ENCODE data around the gene SHANK2. TPM values are rescaled to one million over a fixed set of nuclear protein-coding genes. Genes with fewer than 3 reads are reported as not detected.

The SHANK2 gene
- total RNA-seq, 2 experiments from 2014 or later, result not detected

DNA sequence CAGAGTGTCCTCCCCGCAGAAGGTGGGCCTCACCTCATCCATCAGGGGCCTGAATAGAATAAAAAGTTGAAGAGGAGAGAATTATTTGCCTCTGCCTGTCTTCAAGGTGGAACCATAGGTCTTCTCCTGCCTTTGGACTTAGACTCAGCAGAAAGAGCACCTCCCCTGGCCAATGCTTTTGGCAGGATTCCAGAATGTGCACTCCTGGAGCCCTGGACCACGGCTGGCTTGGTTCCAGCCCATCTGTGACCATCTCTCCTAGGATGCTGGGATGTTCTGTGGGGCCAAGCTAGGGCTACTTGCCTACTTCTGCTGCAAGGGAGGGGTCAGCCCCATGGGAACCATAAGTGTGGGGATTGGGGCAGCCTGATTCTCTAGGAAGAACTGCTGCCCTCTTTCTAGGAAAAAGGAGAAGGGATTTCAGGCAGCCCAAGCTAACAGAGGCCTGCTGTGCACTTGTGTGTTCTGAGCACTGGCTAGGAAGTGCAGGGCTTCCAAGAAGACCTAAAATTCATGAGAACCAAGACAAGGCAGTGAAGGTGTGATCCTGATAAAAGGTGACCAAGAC is 32.2 kb upstream of the SHANK2 start:
- no peak overlapping the region for H3K4me3 Mint-ChIP-seq

DNA sequence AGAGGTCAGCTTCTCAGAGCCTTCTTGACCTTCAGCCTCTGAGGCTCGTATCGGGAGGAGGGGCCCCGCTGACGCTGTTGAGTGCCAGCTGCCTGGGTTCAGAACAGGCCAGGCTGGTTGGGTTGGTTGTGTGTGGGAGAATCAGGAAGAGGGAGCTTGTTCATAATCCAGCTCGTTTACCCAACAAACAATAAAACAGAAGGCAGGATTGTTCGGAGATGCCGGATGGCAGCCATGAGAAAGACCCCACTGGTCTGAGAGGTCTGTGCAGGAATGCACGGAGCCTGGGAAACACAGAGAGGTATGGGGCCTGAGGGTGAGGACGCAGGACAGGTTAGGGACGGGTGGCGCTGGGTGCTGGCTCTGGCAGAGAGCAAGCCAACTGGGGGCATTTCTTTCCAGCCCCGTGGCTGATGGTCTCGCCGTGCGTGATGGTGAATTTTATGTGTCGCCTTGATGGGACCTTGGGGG is 31.6 kb upstream of the SHANK2 start:
- no peaks in the 10 kb centered on the region for H3K27me3 Mint-ChIP-seq (ENCODE audit: low read depth)
- no peak overlapping the region for H3K27ac Mint-ChIP-seq
- ChIA-PET POLR2A (no interaction called here), CTCF (no interaction called here)
- no peak overlapping the region for H3K4me3 Mint-ChIP-seq
- ATAC-seq, result no peak
- no peaks in the 10 kb centered on the region for H3K9me3 Mint-ChIP-seq (ENCODE audit: insufficient read depth)
- H3K4me1 Mint-ChIP-seq (ENCODE audit: low read depth), result no peaks in the 10 kb centered on the region
- H3K36me3 Mint-ChIP-seq (ENCODE audit: low read depth), result no peaks in the 10 kb centered on the region
- DNase-seq, result no peak

More for the DNA sequence above, 32.2 kb upstream of the SHANK2 start:
- Mint-ChIP-seq H3K9me3 (ENCODE audit: insufficient read depth) (peaks cover 6% of the 10 kb centered on the region), H3K27ac (no peak overlapping the region), H3K27me3 (ENCODE audit: low read depth) (no peaks in the 10 kb centered on the region), H3K36me3 (ENCODE audit: low read depth) (no peaks in the 10 kb centered on the region), H3K4me1 (ENCODE audit: low read depth) (no peaks in the 10 kb centered on the region)
- CTCF ChIA-PET, result no interaction called here
- ATAC-seq (no peak), DNase-seq (no peak)
- POLR2A ChIA-PET, result no interaction called here

DNA sequence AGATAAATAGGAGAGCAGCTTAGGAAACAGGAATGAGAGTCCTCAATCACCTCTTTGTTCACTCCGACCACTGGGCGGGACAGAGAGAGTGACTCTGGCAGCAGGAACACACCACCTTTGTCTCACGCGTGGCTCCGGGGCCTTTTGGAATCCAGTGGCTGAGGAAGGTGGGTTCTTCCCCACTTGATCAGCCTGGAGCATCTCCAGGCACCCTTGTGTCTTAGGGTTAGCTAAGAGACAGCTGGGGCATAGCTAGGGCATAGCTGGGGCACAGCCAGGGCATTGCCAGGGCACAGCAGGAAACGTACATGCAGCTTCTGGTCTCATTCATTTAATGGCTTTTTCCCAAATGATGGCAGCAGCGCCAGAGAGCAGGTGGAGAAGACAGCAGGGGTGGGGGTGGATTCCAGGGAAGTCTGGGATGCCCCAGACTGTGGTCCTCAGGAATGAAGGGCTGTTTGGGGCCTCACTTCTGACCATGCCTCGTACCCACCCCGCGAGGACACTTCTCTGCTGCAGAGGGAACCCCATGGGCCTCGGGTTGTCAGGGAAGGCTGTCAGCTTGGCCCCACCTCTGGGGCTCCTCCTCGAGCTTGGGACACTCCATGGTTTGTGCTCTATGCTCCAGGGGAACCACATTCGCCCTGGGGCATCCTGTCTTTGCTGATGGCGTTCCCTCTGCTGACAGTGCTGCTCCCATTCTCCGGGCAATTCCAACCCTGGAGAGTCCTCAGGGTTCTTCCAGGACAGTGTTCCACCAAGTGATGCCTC is 30.4 kb upstream of the SHANK2 start:
- H3K4me1 Mint-ChIP-seq (ENCODE audit: low read depth), result no peaks in the 10 kb centered on the region
- H3K9me3 Mint-ChIP-seq (ENCODE audit: insufficient read depth), result no peaks in the 10 kb centered on the region
- ChIA-PET POLR2A (no interaction called here), CTCF (no interaction called here)
- H3K27me3 Mint-ChIP-seq (ENCODE audit: low read depth), result no peaks in the 10 kb centered on the region
- H3K27ac Mint-ChIP-seq, result no peak overlapping the region
- no peak for DNase-seq
- no peak overlapping the region for H3K4me3 Mint-ChIP-seq
- no peak for ATAC-seq
- H3K36me3 Mint-ChIP-seq (ENCODE audit: low read depth), result no peaks in the 10 kb centered on the region

DNA sequence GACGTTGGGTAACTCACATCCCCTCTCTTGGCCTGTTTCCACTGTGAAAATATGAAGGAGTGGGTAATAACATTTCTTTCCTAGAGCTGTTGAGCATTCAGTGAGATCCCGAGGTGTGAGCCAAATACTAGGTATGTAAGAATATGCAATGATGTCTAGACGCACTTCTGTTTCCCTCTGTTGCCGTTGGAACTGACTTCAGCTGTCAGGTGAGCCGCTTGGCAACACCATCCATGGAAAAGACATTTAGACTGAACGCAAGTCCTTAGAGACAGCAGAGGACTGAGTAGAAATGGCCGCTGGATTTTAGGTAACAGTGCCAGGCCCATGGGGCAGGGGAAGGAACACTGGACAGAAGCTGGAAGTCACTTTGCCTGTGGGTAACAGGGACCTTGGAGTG is 29.5 kb upstream of the SHANK2 start:
- CTCF ChIA-PET, result no interaction called here

DNA sequence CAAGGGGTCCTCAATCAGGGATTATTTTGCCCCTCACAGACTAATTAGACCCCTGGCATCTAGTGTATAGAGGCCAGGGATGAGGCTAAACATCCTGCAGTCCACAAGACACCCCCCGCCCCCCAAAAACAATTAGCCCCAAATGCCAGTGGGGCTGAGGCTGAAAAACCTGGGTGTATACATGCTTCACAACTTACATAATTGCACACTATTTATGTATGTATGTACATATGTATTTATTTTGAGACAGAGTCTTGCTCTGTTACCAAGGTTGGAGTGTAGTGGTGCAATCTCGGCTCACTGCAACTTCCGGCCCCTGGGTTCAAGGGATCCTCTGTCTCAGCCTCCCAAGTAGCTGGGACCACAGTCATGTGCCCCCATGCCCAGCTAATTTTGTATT is 28.8 kb upstream of the SHANK2 start:
- Mint-ChIP-seq H3K4me1 (ENCODE audit: low read depth) (no peaks in the 10 kb centered on the region), H3K4me3 (no peak overlapping the region), H3K27me3 (ENCODE audit: low read depth) (no peaks in the 10 kb centered on the region), H3K36me3 (ENCODE audit: low read depth) (no peaks in the 10 kb centered on the region), H3K27ac (no peak overlapping the region), H3K9me3 (ENCODE audit: insufficient read depth) (no peaks in the 10 kb centered on the region)
- POLR2A ChIA-PET, result no interaction called here
- CTCF ChIA-PET, result no interaction called here
- no peak for ATAC-seq
- no peak for DNase-seq

More for the DNA sequence above, 29.5 kb upstream of the SHANK2 start:
- DNase-seq (no peak), ATAC-seq (no peak)
- POLR2A ChIA-PET, result no interaction called here
- Mint-ChIP-seq H3K4me3 (no peak overlapping the region), H3K27me3 (ENCODE audit: low read depth) (no peaks in the 10 kb centered on the region), H3K36me3 (ENCODE audit: low read depth) (no peaks in the 10 kb centered on the region), H3K9me3 (ENCODE audit: insufficient read depth) (no peaks in the 10 kb centered on the region), H3K4me1 (ENCODE audit: low read depth) (no peaks in the 10 kb centered on the region), H3K27ac (no peak overlapping the region)

DNA sequence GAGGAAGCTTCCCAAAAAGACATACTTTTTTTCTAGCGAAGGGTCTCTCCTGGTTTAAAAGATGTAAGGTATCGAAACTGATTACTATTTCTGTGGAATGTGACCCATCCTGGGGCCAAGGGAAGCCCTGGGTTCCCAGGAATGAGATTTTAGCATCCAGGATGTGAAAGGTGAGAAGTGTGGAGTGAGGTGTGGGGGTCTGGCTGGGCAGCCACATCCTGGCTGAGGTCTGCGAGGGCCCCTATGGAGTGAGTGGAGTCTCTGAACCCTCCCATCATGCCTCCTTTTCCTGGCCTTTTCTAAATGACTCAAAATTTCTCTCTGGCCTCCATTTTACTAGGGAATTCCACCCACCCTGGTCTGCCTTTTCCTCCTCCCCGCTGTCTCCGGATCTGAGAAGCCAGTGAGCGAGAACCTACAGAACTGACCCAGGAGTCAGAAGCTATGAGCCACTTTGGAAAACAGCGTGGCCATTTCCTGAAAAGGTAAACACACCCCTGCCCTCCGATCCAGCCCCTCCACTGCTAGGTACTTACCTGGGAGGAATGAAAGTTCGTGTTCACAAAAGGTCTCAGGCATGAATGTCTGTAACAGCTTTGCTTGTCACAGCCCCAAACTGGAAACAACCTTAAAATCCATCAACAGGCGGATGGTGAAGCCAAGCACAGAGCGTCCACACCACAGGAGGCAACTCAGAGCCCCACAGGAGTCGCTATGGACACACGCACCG is 27.7 kb upstream of the SHANK2 start:
- H3K4me3 Mint-ChIP-seq, result no peak overlapping the region
- DNase-seq (no peak), ATAC-seq (no peak)
- H3K36me3 Mint-ChIP-seq (ENCODE audit: low read depth), result no peaks in the 10 kb centered on the region
- no peaks in the 10 kb centered on the region for H3K9me3 Mint-ChIP-seq (ENCODE audit: insufficient read depth)
- ChIA-PET CTCF (interaction anchor here (0.7 kb wide), 1 partner anchor 22 kb away, joined by 3 read pairs; no protein-coding TSS in a partner anchor), POLR2A (no interaction called here)
- no peaks in the 10 kb centered on the region for H3K27me3 Mint-ChIP-seq (ENCODE audit: low read depth)
- no peak overlapping the region for H3K27ac Mint-ChIP-seq
- no peaks in the 10 kb centered on the region for H3K4me1 Mint-ChIP-seq (ENCODE audit: low read depth)

DNA sequence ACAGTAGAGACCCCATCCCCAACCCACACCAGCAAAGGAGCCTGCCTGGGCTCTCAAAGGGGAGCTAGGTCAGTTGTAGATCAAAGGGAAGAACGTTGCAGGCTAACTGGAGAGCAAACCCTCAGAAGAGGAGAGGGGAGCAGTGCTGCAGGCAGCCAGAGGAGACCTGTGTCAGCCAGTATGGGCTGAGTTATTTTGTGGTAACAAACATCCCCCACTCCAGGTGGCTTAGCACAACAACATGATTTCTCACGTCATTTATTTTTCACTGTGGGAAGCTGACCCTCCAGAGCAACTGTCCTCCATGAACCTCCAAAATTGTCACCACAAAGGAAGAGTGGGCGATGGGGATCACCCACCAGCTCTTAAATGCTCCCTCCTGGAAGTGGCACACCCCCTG is 19.8 kb upstream of the SHANK2 start:
- Mint-ChIP-seq H3K4me3 (no peak overlapping the region), H3K27me3 (ENCODE audit: low read depth) (no peaks in the 10 kb centered on the region), H3K36me3 (ENCODE audit: low read depth) (no peaks in the 10 kb centered on the region), H3K4me1 (ENCODE audit: low read depth) (no peaks in the 10 kb centered on the region), H3K27ac (no peak overlapping the region), H3K9me3 (ENCODE audit: insufficient read depth) (peaks cover 13% of the 10 kb centered on the region)
- ChIA-PET POLR2A (no interaction called here), CTCF (no interaction called here)
- no peak for ATAC-seq
- no peak for DNase-seq

DNA sequence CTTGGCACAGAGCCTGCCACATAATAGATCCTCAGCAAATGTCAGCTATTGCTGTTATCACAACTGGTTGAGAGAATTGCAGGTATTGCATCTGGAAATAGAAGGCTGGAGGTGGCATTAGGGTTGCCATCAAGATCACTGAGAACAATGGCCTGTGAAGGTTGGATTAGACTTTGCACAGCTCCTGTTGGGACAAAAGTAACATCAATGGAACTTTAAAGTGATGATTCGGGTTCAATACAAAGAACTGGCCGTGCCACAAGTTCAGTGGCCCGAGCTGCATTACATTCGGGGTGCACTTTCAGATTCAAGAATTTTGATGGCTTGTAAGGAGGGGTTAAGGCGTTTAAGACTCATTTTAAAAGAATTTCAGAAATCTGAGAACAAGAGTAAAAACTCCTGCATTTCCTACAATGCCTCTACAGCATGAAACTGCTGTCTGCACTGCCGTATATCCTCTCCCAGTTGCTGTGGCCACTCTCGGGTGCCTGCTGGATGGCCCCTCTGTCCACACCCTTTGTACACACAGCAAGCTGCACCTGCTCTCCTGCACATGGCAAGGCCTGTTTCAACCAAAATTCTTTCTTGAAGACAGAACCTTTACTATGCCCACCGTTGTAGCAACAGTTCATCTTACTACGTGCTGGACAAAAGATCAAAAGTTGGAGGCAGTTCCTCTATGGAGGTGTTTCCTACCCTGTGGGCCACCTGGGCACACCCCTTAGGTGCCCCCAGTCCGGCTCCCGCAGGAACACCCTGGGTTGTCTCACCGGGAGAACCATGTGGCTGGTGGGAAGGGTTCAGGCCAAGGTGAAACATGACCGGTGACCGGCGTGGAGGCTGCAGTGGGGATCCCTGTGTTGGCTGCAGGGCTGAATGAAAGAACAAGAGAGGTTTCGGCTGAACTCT is 17.5 kb upstream of the SHANK2 start:
- no peak overlapping the region for H3K27ac Mint-ChIP-seq
- H3K36me3 Mint-ChIP-seq (ENCODE audit: low read depth), result no peaks in the 10 kb centered on the region
- no peaks in the 10 kb centered on the region for H3K27me3 Mint-ChIP-seq (ENCODE audit: low read depth)
- ATAC-seq (no peak), DNase-seq (no peak)
- POLR2A ChIA-PET, result no interaction called here
- CTCF ChIA-PET, result no interaction called here
- H3K9me3 Mint-ChIP-seq (ENCODE audit: insufficient read depth), result peaks cover 13% of the 10 kb centered on the region
- no peak overlapping the region for H3K4me3 Mint-ChIP-seq
- H3K4me1 Mint-ChIP-seq (ENCODE audit: low read depth), result no peaks in the 10 kb centered on the region

DNA sequence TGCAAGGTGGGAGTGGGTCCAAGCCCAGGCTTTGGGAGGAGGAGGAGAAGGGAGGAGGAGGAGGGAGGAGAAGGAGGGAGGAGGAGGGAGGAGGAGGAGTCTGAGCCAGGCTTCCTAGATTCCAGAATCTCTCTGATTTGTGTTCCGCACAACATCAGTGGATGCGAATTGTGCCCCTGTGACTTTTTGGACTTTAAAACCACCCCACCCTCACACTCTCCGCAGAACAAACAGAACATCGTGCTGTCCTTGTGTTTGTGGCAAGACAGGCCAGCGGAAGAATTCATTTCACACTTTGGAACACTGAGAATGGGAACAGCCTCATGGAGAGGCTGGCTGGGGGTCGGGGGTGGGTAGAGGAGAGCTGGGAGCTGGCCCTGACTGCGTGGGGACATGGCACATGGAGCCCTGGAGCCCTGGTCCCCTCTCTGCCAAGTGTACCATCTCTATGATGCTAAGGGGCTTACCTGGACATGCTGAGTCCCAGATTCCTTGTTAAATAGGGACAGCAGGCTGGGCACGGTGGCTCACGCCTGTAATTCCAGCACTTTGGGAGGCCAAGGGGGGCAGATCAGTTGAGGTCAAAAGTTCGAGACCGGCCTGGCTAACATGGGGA is 16.4 kb upstream of the SHANK2 start:
- ChIA-PET POLR2A (no interaction called here), CTCF (no interaction called here)
- Mint-ChIP-seq H3K4me1 (ENCODE audit: low read depth) (no peaks in the 10 kb centered on the region), H3K27ac (no peak overlapping the region), H3K9me3 (ENCODE audit: insufficient read depth) (peaks cover 13% of the 10 kb centered on the region), H3K36me3 (ENCODE audit: low read depth) (no peaks in the 10 kb centered on the region), H3K4me3 (no peak overlapping the region), H3K27me3 (ENCODE audit: low read depth) (no peaks in the 10 kb centered on the region)
- no peak for ATAC-seq
- DNase-seq, result no peak

DNA sequence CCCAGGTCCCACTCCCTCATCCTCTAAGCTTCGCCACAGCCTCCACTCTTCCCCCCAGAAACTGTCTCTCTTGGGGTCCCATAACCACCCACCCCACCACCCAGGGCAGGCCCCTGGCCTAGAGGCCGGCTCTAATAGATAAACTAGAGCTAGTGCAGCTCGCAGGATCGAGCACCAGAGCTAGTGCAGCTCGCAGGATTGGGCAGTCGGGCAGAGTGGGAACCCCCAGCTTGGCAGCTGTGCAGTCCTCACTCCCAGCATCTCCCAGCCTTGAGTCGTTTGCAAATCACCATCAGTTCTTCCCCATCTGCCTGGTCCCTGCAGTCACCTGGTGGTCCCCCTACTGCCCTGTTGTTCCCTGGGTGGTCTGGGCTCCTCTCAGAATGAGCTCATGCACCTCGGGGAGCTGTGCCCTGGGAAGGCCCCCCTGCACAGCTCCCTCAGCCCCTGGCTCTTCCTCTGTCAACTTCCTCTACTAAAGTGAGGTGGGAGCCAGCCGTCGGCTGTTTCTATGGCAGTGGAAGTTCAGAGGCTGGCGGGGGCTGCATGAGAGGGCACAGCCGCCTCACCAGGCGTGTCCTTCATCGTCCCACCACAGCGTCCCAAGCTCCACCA is 15.5 kb upstream of the SHANK2 start:
- no peak for ATAC-seq
- Mint-ChIP-seq H3K4me3 (no peak overlapping the region), H3K27me3 (ENCODE audit: low read depth) (no peaks in the 10 kb centered on the region), H3K9me3 (ENCODE audit: insufficient read depth) (peaks cover 6% of the 10 kb centered on the region), H3K36me3 (ENCODE audit: low read depth) (no peaks in the 10 kb centered on the region), H3K27ac (no peak overlapping the region), H3K4me1 (ENCODE audit: low read depth) (no peaks in the 10 kb centered on the region)
- ChIA-PET POLR2A (no interaction called here), CTCF (no interaction called here)
- DNase-seq, result no peak

DNA sequence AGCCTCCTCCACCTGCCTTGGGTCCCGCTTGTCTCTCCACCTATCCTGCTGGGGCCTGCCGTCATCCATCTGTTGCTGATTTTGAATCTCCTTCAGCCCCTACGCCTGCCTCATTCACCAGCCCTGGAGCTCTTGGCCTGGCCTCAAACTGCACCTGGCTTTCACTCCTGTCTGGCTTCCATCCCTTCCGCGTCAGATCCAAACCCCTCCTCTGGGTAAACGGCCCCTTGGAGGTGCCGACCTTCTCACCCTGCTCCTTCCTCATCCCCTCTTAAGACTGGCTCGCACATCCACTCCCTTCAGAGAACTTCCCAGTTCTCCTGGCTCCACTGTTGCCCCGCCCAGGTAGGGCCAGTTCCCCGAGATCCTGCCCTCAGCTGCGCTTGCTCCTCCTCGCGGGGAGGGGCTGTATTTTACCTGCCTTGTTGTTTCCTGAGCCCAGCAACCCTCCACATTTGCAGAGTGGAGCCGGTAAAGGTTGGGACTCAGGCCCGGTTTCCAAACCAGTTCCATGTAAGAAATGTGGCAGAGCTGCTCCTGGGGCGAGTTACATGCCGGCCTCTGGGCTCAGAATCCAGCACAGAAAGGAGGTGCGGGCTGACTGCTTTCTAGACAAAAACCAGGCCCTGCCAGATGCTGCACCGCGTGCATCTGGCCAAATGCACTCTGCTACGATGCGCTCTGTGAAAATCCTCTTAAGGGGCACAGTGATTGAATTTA is 13.9 kb upstream of the SHANK2 start:
- no peaks in the 10 kb centered on the region for H3K27me3 Mint-ChIP-seq (ENCODE audit: low read depth)
- no peaks in the 10 kb centered on the region for H3K4me1 Mint-ChIP-seq (ENCODE audit: low read depth)
- DNase-seq (no peak), ATAC-seq (no peak)
- H3K4me3 Mint-ChIP-seq, result no peak overlapping the region
- ChIA-PET CTCF (no interaction called here), POLR2A (no interaction called here)
- no peak overlapping the region for H3K27ac Mint-ChIP-seq
- H3K36me3 Mint-ChIP-seq (ENCODE audit: low read depth), result no peaks in the 10 kb centered on the region
- H3K9me3 Mint-ChIP-seq (ENCODE audit: insufficient read depth), result no peaks in the 10 kb centered on the region
